Fibroblast of lung (primary cell): ENCODE results near the gene VWDE.

ENCODE experiments used
- EZH2 ChIP-seq: IDR thresholded peaks from 2 replicates; pipeline ENCODE4 v1.5.1; 2012; ENCODE audit warnings: low read length, control low read depth, mild to moderate bottlenecking; ENCODE audit errors: missing control alignments
- TF ChIP-seq, protein P1 (sequence below), 2 donors: IDR thresholded peaks in 1 of 2; conservative IDR thresholded peaks in 1 of 2; 1 replicate in 1 of 2; 2 replicates in 1 of 2; pipeline ENCODE4 v1.5.1; 2011 to 2012; ENCODE audit warnings: low read length in 2 of 2, control low read depth in 1 of 2, inconsistent platforms in 1 of 2, low read depth in 1 of 2, mild to moderate bottlenecking in 1 of 2

DNA sequence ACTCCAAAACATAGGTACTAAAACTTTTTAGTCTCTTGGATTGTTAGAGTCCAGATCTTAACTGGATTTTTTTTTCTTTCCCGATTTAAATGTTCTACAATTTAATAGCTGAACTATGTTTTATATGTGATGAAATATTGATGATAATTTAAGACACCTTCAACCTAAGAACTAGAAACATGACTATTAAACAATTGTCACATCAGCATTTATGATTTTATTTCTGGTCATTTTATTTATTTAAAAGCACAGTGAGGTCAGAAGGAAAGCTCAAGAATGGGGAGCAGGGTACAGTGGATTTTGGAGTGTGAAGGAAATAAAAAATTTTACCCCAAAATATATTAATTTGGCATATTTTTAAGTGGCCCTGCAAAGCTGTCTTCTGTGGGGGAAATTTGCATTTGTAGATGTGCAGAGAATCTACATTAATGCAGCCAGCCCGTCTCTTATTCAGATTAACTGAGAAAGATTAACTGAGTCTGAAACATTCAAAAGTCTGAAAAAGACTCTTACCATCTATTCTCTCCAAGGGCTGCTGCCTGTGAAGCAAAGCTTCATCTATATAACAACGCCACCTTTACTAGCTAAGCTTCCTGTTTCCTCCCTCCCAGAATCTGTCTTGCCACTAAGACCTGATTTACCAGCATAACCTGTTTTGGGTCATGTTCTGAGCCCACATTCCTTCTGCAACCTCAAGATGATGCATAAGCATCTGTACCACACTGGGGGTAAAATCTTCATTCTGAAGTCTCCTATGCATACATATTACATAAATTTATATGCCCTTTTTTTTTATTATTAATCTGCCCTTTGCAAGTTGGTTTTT, 106.2 kb downstream of the VWDE start:
- TF ChIP-seq, protein P1, sequence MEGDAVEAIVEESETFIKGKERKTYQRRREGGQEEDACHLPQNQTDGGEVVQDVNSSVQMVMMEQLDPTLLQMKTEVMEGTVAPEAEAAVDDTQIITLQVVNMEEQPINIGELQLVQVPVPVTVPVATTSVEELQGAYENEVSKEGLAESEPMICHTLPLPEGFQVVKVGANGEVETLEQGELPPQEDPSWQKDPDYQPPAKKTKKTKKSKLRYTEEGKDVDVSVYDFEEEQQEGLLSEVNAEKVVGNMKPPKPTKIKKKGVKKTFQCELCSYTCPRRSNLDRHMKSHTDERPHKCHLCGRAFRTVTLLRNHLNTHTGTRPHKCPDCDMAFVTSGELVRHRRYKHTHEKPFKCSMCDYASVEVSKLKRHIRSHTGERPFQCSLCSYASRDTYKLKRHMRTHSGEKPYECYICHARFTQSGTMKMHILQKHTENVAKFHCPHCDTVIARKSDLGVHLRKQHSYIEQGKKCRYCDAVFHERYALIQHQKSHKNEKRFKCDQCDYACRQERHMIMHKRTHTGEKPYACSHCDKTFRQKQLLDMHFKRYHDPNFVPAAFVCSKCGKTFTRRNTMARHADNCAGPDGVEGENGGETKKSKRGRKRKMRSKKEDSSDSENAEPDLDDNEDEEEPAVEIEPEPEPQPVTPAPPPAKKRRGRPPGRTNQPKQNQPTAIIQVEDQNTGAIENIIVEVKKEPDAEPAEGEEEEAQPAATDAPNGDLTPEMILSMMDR (conservative IDR thresholded peaks at IDR 0.05 in 1 of 2, IDR thresholded peaks at IDR 0.05 in 1 of 2; ENCODE audit: low read depth in 1 of 2, low read length in 2 of 2): no peak
- no peak for TF ChIP-seq EZH2
